Body of pancreas (tissue), 4 donors: ENCODE results near the gene ASS1. TPM values are rescaled to one million over a fixed set of nuclear protein-coding genes. Genes with fewer than 3 reads are reported as not detected.

Source experiments
- ATAC-seq: fragments of 150-250 bp; one replicate; pipeline ENCODE4 v1.9.1; 2016
- DNase-seq, 4 donors: peaks; one replicate each; pipeline ENCODE4 v3.0.0-alpha.2; 2019
- H3K27ac ChIP-seq, 4 donors: fragments of 200-600 bp; sonication (generic); 1 replicate in 3 of 4; 2 replicates in 1 of 4; pipeline versions ENCODE4 v1.5.1 to v1.6.1; 2016 to 2019; ENCODE audit warnings: mild to moderate bottlenecking in 1 of 4, mixed read lengths in 1 of 4, moderate library complexity in 1 of 4
- H3K27me3 ChIP-seq, 2 donors: fragments of 200-600 bp; sonication (generic); one replicate each; pipeline ENCODE4 v1.6.0; 2016; ENCODE audit warnings: mild to moderate bottlenecking in 1 of 2
- H3K36me3 ChIP-seq, 2 donors: fragments of 200-600 bp; sonication (generic); replicated peaks in 1 of 2; 2 replicates each; pipeline ENCODE4 v1.5.1; 2016; ENCODE audit warnings: low read depth in 2 of 2; ENCODE audit not compliant: insufficient read depth in 1 of 2
- H3K4me1 ChIP-seq: fragments of 200-600 bp; sonication (generic); one replicate; pipeline ENCODE4 v1.6.0; 2016
- H3K4me3 ChIP-seq, 2 donors: fragments of 200-600 bp; sonication (generic); 1 replicate in 1 of 2; 2 replicates in 1 of 2; pipeline ENCODE4 v1.5.1; 2016 to 2019
- H3K9me3 ChIP-seq, 3 donors: fragments of 200-600 bp; sonication (generic); 1 replicate in 2 of 3; 2 replicates in 1 of 3; pipeline ENCODE4 v1.5.1; 2016
- CTCF ChIP-seq, 7 experiments: fragments of 450-650 bp in 4 of 7; fragments of 200-600 bp in 3 of 7; sonication (generic) in 3 of 7; IDR thresholded peaks; one replicate each; pipeline ENCODE4 v1.5.1; 2016 to 2019; ENCODE audit warnings: antibody characterized with exemption in 7 of 7
- POLR2A ChIP-seq, 3 donors: fragments of 450-650 bp; IDR thresholded peaks; one replicate each; pipeline ENCODE4 v1.6.1; 2016; ENCODE audit warnings: antibody characterized with exemption in 3 of 3, mild to moderate bottlenecking in 2 of 3
- WGBS, 2 donors: methylation state at CpG; one replicate each; pipeline ENCODE4 v1.1.5; 2017; 5-methylcytosine and 5-hydroxymethylcytosine counted together
- intact Hi-C: fragments of 100-400 bp; cut with DNase I; formaldehyde crosslinking; loops from one replicate; pipeline ENCODE4 v1.15.1; 2023
- total RNA-seq, 2 donors: library from RNA; depleted of rRNA; stranded (reverse); fragments of >200 nt; gene quantifications; one replicate each; pipeline ENCODE4 v1.1.0, GENCODE V29; 2016

Gene ASS1
- total RNA-seq, 2 donors from 2014 or later: 31.6 to 120 TPM

- no peak overlapping the region for H3K27ac ChIP-seq
- no peaks in the 10 kb centered on the region for H3K9me3 ChIP-seq
- H3K4me1 ChIP-seq: no peaks in the 10 kb centered on the region
- H3K36me3 ChIP-seq: no peaks in the 10 kb centered on the region
- ATAC-seq: no peak
- intact Hi-C loops: no loop called here
- WGBS, 2 donors: 60 to 69% methylated on average over 4 of the region's 4 CpGs
- DNase-seq: no peak
- H3K4me3 ChIP-seq: no peak overlapping the region
- H3K27me3 ChIP-seq: no peaks in the 10 kb centered on the region
- no peak for TF ChIP-seq CTCF (IDR thresholded peaks at IDR 0.05)
- no peak for TF ChIP-seq POLR2A (IDR thresholded peaks at IDR 0.05)
These were observed 35.5 kb upstream of the ASS1 start for GRCh38 chr9:130409246-130409645.

- Histone ChIP-seq H3K27me3 (no peaks in the 10 kb centered on the region), H3K4me3 (no peak overlapping the region), H3K27ac (no peak overlapping the region), H3K36me3 (no peaks in the 10 kb centered on the region), H3K9me3 (no peaks in the 10 kb centered on the region), H3K4me1 (no peaks in the 10 kb centered on the region)
- ATAC-seq (no peak), DNase-seq (no peak)
- TF ChIP-seq POLR2A (IDR thresholded peaks at IDR 0.05): no peak
- TF ChIP-seq CTCF (IDR thresholded peaks at IDR 0.05): no peak
- WGBS, 2 donors: 78 to 79% methylated on average over 12 of the region's 12 CpGs
- intact Hi-C loops: no loop called here
These were observed 34.3 kb upstream of the ASS1 start for GRCh38 chr9:130410443-130410842.

DNA sequence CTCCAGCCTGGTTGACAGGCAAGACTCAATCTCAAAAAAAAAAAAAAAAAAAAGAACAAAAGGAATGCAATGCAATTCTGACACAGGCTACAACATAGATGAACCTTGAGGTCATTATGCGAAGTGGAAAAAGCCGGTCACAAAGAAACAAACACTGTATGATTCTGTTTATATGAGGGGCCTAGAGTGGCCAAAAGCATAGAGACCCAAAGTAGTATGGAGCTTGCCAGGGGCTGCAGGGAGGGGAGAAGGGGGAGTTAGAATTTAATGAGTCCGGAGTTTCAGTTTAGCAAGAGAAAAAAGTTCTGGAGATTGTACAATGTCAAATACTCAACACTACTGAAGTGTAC lies 33.2 kb upstream of the ASS1 start:
- DNase-seq: no peak
- no peaks in the 10 kb centered on the region for H3K27me3 ChIP-seq
- H3K4me3 ChIP-seq: no peak overlapping the region
- H3K9me3 ChIP-seq: no peaks in the 10 kb centered on the region
- H3K27ac ChIP-seq: no peak overlapping the region
- WGBS, 2 donors: 81 to 86% methylated on average over 3 of the region's 3 CpGs
- no peaks in the 10 kb centered on the region for H3K36me3 ChIP-seq
- ATAC-seq: no peak
- intact Hi-C loops: no loop called here
- H3K4me1 ChIP-seq: no peaks in the 10 kb centered on the region
- TF ChIP-seq POLR2A (IDR thresholded peaks at IDR 0.05) (no peak), CTCF (IDR thresholded peaks at IDR 0.05) (no peak)

DNA sequence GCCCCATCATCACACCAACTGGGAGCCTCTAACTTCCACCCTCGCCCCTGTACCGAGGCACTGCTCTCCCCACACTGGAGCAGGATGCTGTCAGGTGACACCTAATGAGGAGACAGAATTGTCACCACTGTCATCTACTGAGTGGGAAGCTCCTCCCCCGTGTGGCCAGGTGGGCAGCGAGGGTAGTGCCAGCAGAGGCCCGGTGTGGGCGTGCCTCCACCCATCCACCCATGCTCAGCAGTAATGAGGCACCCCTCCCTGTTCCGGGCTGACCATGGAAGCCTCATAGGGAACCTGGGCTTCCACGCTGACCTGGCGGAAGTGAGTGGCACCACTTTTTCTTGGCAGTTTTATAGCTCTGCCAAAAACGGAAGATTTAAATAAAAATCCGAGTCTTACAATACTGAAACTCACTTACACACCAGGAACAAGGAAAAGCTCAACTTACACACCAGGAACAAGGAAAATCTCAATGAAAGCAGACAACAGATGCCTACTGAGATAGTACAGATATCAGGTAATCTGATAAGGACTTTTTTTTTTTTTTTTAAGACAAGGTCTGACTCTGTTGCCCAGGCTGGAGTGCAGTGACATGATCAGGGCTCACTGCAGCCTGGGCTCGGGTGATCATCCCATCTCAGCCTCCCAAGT lies 30.6 kb upstream of the ASS1 start:
- DNase-seq: no peak
- intact Hi-C loops: no loop called here
- no peaks in the 10 kb centered on the region for H3K4me1 ChIP-seq
- H3K27me3 ChIP-seq: no peaks in the 10 kb centered on the region
- WGBS, 2 donors: 85 to 89% methylated on average over 9 to 12 of the region's 12 CpGs
- TF ChIP-seq CTCF (IDR thresholded peaks at IDR 0.05) (no peak), POLR2A (IDR thresholded peaks at IDR 0.05) (no peak)
- H3K9me3 ChIP-seq: no peaks in the 10 kb centered on the region
- no peak overlapping the region for H3K4me3 ChIP-seq
- ATAC-seq: no peak
- no peak overlapping the region for H3K27ac ChIP-seq
- H3K36me3 ChIP-seq: no peaks in the 10 kb centered on the region
